IgD-negative memory B cell (primary cell): ENCODE results near the gene COA3. TPM values are rescaled to one million over a fixed set of nuclear protein-coding genes. Genes with fewer than 3 reads are reported as not detected.
A peak's percentile ranks its signal among the peaks of the same experiment; 100 is the strongest.

ENCODE experiments used
- H3K27ac Mint-ChIP-seq, 3 donors: one replicate each; pipeline ENCODE4 v1.8.0; 2020 to 2022; ENCODE audit warnings: mild to moderate bottlenecking in 3 of 3, mixed read lengths in 3 of 3, moderate library complexity in 1 of 3
- H3K27me3 Mint-ChIP-seq: one replicate; pipeline ENCODE4 v1.8.0; 2021; ENCODE audit warnings: mixed read lengths
- H3K36me3 Mint-ChIP-seq: one replicate; pipeline ENCODE4 v1.8.0; 2020; ENCODE audit warnings: mild to moderate bottlenecking, mixed read lengths
- H3K4me1 Mint-ChIP-seq, 3 donors: one replicate each; pipeline ENCODE4 v1.8.0; 2020 to 2022; ENCODE audit warnings: mixed read lengths in 3 of 3, mild to moderate bottlenecking in 1 of 3
- H3K4me3 Mint-ChIP-seq, 4 donors: one replicate each; pipeline ENCODE4 v1.8.0; 2020 to 2022; ENCODE audit warnings: mild to moderate bottlenecking in 4 of 4, mixed read lengths in 4 of 4, moderate library complexity in 3 of 4
- H3K9me3 Mint-ChIP-seq, 3 donors: one replicate each; pipeline ENCODE4 v1.8.0; 2020 to 2021; ENCODE audit warnings: mixed read lengths in 3 of 3, mild to moderate bottlenecking in 1 of 3
- polyA plus RNA-seq: library from polyadenylated mRNA; unstranded; fragments of 300-500 nt; fragmentation: Illumina TruSeq; gene quantifications from one replicate; pipeline ENCODE4 v1.2.3, GENCODE V29; 2021

Gene COA3, protein sequence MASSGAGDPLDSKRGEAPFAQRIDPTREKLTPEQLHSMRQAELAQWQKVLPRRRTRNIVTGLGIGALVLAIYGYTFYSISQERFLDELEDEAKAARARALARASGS
- polyA plus RNA-seq: 117 TPM

DNA sequence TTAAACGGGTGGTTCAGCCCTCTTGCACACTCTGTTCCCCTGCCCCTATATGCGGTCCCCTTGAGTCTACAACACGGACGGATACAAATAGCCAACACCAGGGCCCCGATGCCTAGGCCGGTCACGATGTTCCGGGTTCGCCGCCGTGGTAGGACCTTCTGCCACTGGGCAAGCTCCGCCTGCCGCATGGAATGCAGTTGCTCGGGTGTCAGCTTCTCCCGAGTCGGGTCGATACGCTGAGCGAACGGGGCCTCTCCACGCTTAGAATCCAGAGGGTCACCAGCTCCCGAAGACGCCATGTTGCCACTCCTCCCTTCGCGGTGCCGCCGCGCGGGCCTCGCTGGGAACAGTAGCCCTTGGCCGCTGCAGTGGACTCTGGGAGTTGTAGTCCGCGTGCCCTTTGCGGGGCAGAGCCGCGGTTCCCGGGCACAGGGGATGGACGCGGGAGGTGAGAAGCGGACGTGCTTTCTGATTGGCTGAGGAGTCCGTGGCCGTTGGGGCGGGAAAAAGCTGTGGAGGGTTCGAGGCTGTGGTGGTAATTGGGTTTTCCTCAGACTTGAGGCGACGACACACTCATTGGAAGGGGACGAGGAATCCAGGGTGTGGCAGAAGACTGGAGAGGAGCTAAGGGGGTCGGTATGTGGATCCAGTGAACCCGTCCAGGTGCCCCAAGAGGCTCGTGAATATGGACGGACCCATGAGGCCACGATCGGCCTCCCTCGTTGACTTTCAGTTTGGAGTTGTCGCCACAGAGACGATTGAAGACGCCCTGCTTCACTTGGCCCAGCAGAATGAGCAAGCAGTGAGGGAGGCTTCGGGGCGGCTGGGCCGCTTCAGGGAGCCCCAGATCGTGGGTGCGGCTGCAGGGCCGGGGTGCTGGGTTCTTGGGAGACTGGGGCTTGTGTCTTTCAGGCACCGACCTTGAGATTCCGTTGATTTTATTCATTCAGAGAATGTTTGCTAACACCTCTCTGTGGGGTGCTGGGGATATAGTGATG, at the start of gene COA3, which contains the start of gene CNTD1:
COA3 (minus strand) TSS at position 322 of the 998 bp plus-strand sequence; CDS start at position 299, 23 bp downstream.
CNTD1 (plus strand) TSS at position 479 of the 998 bp plus-strand sequence; CDS start at position 686, 207 bp downstream.
- H3K36me3 Mint-ChIP-seq: peaks cover 6% of the 10 kb centered on the region
- peak within 1 kb of the TSS; percentile 95 to 98 (median 98) for H3K4me3 Mint-ChIP-seq
- no peaks in the 10 kb centered on the region for H3K9me3 Mint-ChIP-seq
- H3K4me1 Mint-ChIP-seq: peaks cover 9 to 17% (median 13%) of the 10 kb centered on the region in 3 donors
- H3K27ac Mint-ChIP-seq: peak within 1 kb of the TSS; percentile 54 to 90 (median 67)
- no peaks in the 10 kb centered on the region for H3K27me3 Mint-ChIP-seq

DNA sequence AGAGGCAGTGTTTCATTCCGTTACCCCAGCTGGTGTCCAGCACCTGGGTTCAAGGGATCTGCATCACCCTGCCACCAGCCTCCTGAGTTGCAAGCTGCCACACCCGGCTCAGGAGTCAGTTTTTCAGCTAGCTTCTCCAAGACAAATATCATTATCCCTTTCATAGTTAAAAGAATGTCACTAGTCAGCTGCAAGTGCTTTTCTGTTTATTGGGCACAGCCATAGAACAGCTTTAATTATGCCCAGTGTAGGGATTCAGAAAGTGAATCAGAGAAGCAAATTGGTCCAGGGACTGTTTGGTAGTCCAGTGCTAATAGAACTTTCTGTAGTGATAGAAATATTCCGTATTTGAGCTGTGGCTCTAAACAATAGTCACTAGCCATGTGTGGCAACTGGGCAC, 49.6 kb upstream of the COA3 start:
- Mint-ChIP-seq H3K9me3 (no peaks in the 10 kb centered on the region), H3K27me3 (no peaks in the 10 kb centered on the region), H3K36me3 (no peaks in the 10 kb centered on the region), H3K27ac (no peak overlapping the region), H3K4me3 (no peak overlapping the region), H3K4me1 (peaks cover 0 to 5% (median 2%) of the 10 kb centered on the region in 3 donors)

DNA sequence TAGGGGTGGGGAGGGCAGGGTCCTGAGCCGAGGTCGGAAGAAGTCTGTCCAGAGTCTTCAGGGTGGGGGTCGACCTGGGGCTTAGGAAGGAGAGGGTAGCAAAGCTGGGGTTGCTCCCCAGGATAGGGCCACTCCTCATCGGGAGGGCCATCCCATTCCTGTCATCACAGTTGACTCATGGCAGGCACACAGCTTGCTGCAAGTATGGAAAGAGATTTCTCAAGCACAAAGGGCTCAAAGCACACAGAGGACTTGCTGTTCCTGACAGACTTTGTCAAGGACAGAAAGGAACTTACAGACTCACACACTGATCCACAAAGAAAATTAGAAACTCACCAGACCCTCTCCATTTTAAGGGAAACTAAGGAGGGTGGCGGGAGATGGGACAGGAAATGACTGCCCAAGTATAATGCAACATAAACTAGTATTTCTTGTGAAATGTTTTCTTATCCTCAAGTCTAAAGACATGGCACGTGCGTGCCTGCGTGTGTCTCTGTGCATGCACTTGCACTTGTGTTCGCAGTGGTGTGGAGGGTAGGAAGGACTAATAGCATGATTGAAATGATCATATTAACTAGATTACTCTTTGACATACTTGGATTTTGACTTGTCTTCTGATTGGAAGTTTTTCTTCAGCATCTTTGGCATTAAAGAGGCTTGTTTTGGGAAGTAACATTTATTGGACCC, 48.2 kb upstream of the COA3 start:
- Mint-ChIP-seq H3K27me3 (no peaks in the 10 kb centered on the region), H3K36me3 (no peaks in the 10 kb centered on the region)

DNA sequence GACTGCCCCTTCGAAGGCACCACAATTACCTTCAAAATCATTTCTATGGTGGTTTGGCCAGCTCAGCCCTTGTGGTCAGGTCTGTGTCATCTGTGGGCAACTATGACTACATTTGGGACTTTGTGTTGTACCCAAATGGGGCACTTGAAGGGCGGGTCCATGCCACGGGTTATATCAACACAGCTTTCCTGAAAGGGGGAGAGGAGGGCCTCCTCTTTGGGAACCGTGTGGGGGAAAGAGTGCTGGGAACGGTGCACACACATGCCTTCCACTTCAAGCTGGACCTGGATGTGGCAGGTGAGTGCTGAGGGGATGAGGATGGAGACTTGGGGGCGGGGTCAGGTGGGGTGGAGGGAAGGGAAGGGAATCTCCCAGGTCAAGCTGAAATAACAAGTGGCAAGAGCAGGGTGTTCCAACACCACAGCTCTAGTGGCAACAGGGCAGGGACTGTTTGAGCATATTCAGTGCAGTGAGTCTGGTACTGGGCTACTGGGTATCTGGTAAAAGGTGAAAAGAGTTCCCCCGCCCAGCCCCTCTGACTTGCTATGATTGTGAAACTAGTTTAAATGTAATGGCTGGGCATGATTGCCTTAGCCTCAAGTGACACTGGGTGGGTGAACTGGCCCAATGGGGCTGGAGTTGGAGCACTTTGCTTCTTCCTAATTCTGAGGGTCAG, 47.6 kb upstream of the COA3 start:
- H3K4me1 Mint-ChIP-seq: peaks cover 0 to 5% (median 2%) of the 10 kb centered on the region in 3 donors
- H3K36me3 Mint-ChIP-seq: no peaks in the 10 kb centered on the region
- no peak overlapping the region for H3K4me3 Mint-ChIP-seq
- H3K9me3 Mint-ChIP-seq: no peaks in the 10 kb centered on the region
- no peaks in the 10 kb centered on the region for H3K27me3 Mint-ChIP-seq
- peak overlapping the region in 1 of 3 donors; percentile 90 for H3K27ac Mint-ChIP-seq

More for the DNA sequence above, 48.2 kb upstream of the COA3 start:
- H3K27ac Mint-ChIP-seq: peak overlapping the region in 1 of 3 donors; percentile 46
- peaks cover 0 to 5% (median 2%) of the 10 kb centered on the region in 3 donors for H3K4me1 Mint-ChIP-seq
- H3K9me3 Mint-ChIP-seq: no peaks in the 10 kb centered on the region
- H3K4me3 Mint-ChIP-seq: no peak overlapping the region

DNA sequence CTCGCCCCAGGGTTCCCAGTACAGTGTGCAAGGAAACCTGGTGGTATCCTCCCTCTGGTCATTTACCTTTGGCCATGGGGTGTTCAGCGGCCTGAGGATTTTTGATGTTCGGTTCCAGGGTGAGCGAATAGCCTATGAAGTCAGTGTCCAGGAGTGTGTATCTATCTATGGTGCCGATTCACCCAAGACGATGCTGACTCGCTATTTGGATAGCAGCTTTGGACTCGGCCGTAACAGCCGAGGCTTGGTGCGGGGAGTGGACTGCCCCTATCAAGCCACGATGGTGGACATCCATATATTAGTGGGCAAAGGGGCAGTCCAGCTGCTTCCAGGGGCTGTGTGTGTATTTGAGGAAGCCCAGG, 47.0 kb upstream of the COA3 start:
- Mint-ChIP-seq H3K36me3 (no peaks in the 10 kb centered on the region), H3K27me3 (no peaks in the 10 kb centered on the region), H3K4me3 (no peak overlapping the region), H3K27ac (peak overlapping the region in 2 of 3 donors; percentile 60 to 90), H3K4me1 (peaks cover 0 to 5% (median 2%) of the 10 kb centered on the region in 3 donors), H3K9me3 (no peaks in the 10 kb centered on the region)

DNA sequence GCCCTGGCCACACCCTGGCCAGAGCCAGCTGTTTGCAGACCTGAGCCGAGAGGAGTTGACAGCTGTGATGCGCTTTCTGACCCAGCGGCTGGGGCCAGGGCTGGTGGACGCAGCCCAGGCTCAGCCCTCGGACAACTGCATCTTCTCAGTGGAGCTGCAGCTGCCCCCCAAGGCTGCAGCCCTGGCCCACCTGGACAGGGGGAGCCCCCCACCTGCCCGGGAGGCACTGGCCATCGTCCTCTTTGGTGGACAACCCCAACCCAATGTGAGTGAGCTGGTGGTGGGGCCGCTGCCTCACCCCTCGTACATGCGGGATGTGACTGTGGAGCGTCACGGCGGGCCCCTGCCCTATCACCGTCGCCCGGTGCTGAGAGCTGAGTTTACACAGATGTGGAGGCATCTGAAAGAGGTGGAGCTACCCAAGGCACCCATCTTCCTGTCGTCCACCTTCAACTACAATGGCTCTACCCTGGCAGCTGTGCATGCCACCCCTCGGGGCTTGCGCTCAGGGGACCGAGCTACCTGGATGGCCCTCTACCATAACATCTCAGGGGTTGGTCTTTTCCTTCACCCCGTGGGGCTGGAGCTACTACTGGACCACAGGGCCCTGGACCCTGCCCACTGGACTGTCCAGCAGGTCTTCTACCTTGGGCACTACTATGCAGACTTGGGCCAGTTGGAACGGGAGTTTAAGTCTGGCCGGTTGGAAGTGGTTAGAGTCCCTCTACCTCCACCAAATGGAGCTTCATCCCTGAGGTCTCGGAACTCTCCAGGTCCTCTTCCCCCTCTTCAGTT, 46.5 kb upstream of the COA3 start:
- H3K27me3 Mint-ChIP-seq: no peaks in the 10 kb centered on the region
- H3K27ac Mint-ChIP-seq: peak overlapping the region in 1 of 3 donors; percentile 60
- H3K4me1 Mint-ChIP-seq: peaks cover 0 to 5% (median 2%) of the 10 kb centered on the region in 3 donors
- H3K4me3 Mint-ChIP-seq: no peak overlapping the region
- no peaks in the 10 kb centered on the region for H3K36me3 Mint-ChIP-seq
- no peaks in the 10 kb centered on the region for H3K9me3 Mint-ChIP-seq

DNA sequence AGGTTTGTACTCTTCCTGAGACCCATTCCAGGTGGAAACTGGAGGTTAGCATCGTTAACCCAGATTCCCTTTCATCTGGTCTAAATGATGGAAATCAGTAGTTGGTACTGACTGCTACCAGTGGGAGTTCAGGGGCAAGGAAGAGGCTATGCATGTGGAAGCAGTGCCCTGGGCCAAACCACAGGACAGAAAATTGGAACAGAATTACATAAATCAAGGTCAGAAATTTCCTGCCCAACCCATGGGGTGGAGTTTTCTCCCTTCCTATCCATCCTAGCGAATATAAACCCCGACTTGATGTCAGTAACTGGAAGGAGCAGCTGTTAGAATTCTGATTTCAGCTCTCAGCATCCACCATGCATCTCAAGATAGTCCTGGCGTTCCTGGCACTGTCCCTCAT, 45.8 kb upstream of the COA3 start, which contains the start of gene AOC2:
AOC2 (plus strand) TSS at position 310 of the 400 bp plus-strand sequence; CDS start at position 357, 47 bp downstream.
- Mint-ChIP-seq H3K36me3 (peaks cover 3% of the 10 kb centered on the region), H3K4me3 (peak within 1 kb of the TSS in 1 of 4 donors; percentile 31), H3K27ac (peak within 1 kb of the TSS in 2 of 3 donors; percentile 54 to 60), H3K9me3 (no peaks in the 10 kb centered on the region), H3K4me1 (peaks cover 0 to 5% (median 2%) of the 10 kb centered on the region in 3 donors), H3K27me3 (no peaks in the 10 kb centered on the region)

DNA sequence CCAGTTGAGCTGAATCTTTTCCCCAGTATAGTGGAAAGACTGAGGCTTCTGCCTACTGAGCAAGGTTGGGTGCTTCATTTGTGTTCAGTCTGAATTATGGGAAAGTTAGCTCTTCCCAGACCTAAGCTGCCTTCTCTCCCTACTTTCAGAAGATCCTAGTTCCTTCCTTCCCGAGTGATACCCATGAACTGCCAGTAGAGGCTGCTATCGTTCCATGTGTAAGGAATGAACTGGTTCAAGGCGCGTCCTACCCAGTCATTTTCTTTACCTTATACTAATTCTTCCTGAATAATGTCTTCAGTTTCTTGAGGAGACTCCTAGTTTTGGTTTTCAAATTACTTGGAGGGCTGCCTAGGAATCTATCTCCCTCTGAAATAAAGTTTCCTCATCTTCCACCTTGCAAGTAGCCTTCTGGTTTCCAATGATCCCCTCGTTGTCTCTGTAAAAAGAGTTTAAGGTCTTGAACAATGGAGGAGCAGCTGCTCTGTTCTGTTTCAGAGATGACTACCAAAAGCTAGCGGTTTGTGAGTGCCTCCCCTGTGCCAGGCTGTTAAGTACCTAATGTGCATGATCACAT, 44.9 kb upstream of the COA3 start:
- H3K27me3 Mint-ChIP-seq: no peaks in the 10 kb centered on the region
- H3K4me1 Mint-ChIP-seq: peaks cover 0 to 5% (median 2%) of the 10 kb centered on the region in 3 donors
- H3K9me3 Mint-ChIP-seq: no peaks in the 10 kb centered on the region
- H3K4me3 Mint-ChIP-seq: peak overlapping the region in 2 of 4 donors; percentile 28 to 31
- H3K36me3 Mint-ChIP-seq: peaks cover 3% of the 10 kb centered on the region
- H3K27ac Mint-ChIP-seq: peak overlapping the region in 1 of 3 donors; percentile 54

DNA sequence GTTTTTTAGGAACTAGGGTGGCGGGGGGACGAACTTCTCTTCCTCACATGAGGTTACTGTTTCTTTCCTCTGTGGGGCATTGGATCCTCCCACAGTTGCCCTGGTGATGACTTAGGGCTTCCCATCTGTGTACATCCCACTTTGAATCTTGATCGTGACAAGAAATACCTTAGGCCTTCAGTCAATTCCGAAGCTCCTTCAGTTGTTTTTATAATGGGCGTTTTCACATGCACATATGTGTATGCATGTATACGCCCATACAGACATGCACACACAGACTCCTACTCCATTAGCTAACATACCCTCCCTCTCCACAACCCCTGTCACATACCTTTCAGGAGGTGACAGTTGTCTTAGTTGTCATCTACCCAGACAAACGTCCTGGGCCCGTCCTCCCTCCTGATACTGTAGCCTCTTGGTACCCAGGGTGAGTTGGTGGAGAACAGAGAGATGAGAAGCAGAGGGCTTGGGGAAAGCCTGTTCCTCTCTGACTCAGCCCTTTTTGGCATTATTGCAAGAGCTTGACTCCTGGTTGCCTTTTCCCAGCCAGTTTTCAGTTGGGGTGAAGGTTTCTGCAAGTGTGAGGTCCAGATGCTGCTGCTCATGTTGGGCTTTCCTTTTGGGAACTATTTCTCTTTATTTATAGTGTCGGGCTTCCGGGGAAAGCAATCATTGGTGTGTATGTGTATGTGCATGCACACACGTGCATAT, 43.6 kb upstream of the COA3 start:
- Mint-ChIP-seq H3K36me3 (peaks cover 3% of the 10 kb centered on the region), H3K4me3 (no peak overlapping the region), H3K27me3 (no peaks in the 10 kb centered on the region), H3K4me1 (peaks cover 0 to 5% (median 4%) of the 10 kb centered on the region in 3 donors), H3K9me3 (no peaks in the 10 kb centered on the region), H3K27ac (peak overlapping the region in 1 of 3 donors; percentile 54)

DNA sequence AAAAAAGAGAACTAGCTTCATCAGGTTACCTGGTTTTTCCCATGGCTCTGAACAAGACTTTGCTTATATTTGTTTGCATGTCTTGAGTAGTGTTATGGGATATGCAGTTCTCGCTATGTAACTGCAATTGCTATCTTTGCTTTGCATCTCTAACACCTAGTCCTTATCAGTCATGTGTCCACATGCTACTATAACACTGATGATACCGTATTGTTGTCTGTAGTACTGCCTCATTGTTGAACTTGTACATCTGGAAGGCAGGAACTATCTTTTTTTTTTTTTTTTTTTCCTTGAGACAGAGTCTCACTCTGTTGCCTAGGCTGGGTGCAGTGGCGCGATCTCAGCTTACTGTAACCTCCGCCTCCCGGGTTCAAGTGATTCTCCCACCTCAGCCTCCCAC, 37.2 kb upstream of the COA3 start:
- Mint-ChIP-seq H3K9me3 (no peaks in the 10 kb centered on the region), H3K4me1 (peaks cover 12 to 17% (median 14%) of the 10 kb centered on the region in 3 donors), H3K36me3 (peaks cover 3% of the 10 kb centered on the region), H3K27me3 (no peaks in the 10 kb centered on the region), H3K27ac (peak overlapping the region in 1 of 3 donors; percentile 56), H3K4me3 (peak overlapping the region in 1 of 4 donors; percentile 99)

DNA sequence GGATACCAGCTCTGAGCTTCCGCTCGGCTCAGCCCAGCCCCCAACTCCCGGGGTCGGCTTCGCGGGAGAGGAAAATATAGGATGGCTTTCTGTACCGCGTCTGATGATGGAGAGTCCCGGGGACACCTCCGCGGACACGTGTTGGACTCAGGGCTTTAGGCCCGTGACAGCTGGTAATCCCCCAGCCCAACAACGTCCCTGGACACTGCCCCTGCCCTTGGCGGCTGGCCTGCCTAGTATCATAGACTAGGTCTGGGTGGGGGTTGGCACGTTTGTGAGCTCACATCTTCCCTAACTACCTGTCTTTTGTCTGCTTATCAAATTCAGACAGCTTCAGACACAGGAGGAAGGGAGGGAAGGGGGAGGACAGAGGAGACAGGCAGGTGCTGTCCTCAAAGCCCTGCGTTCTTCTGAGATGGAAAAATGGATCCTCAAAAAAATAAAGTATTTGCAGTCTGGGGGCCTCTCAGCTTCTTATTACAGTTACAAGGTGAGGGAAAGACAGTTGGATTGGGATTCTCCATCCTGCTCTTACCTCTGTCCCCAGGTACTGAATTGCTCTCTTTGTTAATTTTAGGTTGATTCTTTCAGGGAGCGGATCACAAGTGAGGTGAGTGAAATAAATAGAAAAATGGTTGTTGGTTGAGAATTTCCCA, 35.4 kb upstream of the COA3 start:
- H3K36me3 Mint-ChIP-seq: no peaks in the 10 kb centered on the region
- H3K27me3 Mint-ChIP-seq: no peaks in the 10 kb centered on the region
- peak overlapping the region; percentile 96 to 99 (median 98) for H3K4me3 Mint-ChIP-seq
- peak overlapping the region; percentile 99 to 100 (median 99) for H3K27ac Mint-ChIP-seq
- peaks cover 12 to 17% (median 14%) of the 10 kb centered on the region in 3 donors for H3K4me1 Mint-ChIP-seq
- no peaks in the 10 kb centered on the region for H3K9me3 Mint-ChIP-seq

DNA sequence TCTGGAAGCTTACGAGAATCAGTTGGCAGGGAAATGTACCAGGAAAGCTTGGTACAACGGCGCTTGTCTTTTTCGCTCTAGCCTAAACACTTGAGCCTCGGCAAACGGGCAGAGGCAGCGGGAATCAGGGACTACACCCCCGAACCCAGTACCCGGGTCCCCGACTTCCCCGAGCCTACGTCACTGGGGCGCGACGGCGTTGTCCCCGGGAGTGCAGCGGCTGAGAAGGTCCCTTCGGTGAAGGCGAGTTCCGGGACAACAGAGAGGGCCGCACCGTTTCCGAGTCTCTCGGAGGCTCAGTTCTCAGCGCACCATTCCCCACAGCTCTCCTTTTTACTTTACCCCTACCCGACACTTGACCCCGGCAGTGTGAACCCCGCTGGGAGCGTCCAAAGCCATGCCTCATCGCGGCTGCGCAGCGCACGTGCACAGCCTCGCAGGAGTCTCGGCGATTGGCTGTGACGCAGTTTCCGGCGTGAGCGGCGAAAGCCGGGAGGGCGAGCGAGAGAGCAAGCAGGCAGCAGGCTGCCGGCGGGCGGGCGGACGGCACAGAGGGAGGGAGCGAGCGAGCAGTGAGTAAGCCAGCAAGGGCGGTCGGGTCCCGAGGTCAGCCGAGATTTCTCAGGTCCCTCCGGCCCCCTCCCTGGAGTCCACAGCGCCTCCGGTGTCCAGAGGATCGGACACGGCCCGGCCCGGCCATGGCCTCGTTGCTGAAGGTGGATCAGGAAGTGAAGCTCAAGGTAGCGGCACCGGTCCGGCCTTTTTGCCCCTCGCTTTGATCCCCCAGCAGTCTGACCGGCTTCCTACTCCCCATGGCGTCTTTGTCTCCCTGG, 34.6 kb upstream of the COA3 start, which contains the start of gene PSME3:
PSME3 (plus strand) TSS at position 464 of the 833 bp plus-strand sequence; CDS start at position 699, 235 bp downstream.
- Mint-ChIP-seq H3K4me3 (peak within 1 kb of the TSS; percentile 96 to 99 (median 98)), H3K27me3 (no peaks in the 10 kb centered on the region), H3K27ac (peak within 1 kb of the TSS; percentile 99 to 100 (median 99)), H3K36me3 (no peaks in the 10 kb centered on the region), H3K4me1 (peaks cover 12 to 17% (median 14%) of the 10 kb centered on the region in 3 donors), H3K9me3 (no peaks in the 10 kb centered on the region)
